ENCODE results near the gene PDE7B.

The PDE7B gene

DNA sequence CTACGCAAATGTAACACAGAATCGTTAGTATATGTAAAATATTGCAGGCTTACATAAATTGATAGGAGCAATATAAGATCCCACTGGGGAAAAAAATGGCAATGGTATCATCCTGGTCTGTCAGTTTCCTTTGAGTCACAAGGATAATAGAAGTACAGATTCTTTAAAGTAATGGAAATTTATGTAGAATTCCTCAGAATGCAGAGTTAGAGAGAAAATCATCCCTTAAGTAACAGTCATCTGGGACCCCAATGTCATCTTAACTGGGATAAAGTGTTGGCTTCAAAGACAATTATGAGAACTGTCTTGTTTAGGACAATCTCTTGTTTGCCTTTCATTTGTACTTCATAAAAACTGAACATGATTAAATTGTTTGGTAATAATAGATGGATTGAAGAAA lies 34.5 kb upstream of the PDE7B start:
- Histone ChIP-seq H3K4me1 (ENCODE audit: low read depth, poor library complexity, severe bottlenecking) (no peaks in the 10 kb centered on the region), H3K9ac (no peak overlapping the region), H2AFZ (ENCODE audit: low read depth) (no peak overlapping the region), H3K36me3 (ENCODE audit: insufficient read depth) (no peaks in the 10 kb centered on the region), H3K27me3 (ENCODE audit: insufficient read depth, low read depth) (no peaks in the 10 kb centered on the region), H3K4me2 (no peak overlapping the region), H3K79me2 (ENCODE audit: insufficient read depth, low read depth) (no peaks in the 10 kb centered on the region), H4K20me1 (ENCODE audit: insufficient read depth) (no peaks in the 10 kb centered on the region), H3K27ac (no peak overlapping the region), H3K4me3 (IDR thresholded peaks at IDR 0.05; ENCODE audit: insufficient read depth, low read depth, low read length) (no peak overlapping the region)
- TF ChIP-seq, protein P1, sequence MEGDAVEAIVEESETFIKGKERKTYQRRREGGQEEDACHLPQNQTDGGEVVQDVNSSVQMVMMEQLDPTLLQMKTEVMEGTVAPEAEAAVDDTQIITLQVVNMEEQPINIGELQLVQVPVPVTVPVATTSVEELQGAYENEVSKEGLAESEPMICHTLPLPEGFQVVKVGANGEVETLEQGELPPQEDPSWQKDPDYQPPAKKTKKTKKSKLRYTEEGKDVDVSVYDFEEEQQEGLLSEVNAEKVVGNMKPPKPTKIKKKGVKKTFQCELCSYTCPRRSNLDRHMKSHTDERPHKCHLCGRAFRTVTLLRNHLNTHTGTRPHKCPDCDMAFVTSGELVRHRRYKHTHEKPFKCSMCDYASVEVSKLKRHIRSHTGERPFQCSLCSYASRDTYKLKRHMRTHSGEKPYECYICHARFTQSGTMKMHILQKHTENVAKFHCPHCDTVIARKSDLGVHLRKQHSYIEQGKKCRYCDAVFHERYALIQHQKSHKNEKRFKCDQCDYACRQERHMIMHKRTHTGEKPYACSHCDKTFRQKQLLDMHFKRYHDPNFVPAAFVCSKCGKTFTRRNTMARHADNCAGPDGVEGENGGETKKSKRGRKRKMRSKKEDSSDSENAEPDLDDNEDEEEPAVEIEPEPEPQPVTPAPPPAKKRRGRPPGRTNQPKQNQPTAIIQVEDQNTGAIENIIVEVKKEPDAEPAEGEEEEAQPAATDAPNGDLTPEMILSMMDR (conservative IDR thresholded peaks at IDR 0.05; ENCODE audit: low read depth, low read length), result no peak

DNA sequence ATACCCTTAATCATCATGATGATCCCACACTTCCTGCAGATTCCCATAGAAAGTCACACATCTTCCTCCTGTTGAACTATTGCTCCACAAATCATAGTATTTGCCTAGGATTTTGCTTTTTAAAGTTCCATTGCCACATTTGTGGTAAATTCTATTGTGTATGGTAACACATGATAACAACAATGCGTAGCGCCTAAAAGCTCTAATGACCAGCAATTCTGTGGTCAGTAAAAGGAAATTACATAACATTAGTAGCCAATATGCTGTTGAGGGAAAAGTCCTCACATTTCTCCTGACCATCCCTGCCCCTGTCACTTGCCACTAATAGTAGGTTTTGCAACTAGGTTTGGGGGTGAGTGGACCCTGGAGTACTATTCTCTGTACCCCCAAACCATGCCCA lies 31.8 kb upstream of the PDE7B start:
- TF ChIP-seq, protein P1 (conservative IDR thresholded peaks at IDR 0.05; ENCODE audit: low read depth, low read length), result no peak
- Histone ChIP-seq H3K4me2 (no peak overlapping the region), H3K4me3 (IDR thresholded peaks at IDR 0.05; ENCODE audit: insufficient read depth, low read depth, low read length) (no peak overlapping the region), H3K79me2 (ENCODE audit: insufficient read depth, low read depth) (no peaks in the 10 kb centered on the region), H3K9ac (no peak overlapping the region), H3K27me3 (ENCODE audit: insufficient read depth, low read depth) (no peaks in the 10 kb centered on the region), H3K27ac (no peak overlapping the region), H4K20me1 (ENCODE audit: insufficient read depth) (no peaks in the 10 kb centered on the region), H2AFZ (ENCODE audit: low read depth) (no peak overlapping the region), H3K4me1 (ENCODE audit: low read depth, poor library complexity, severe bottlenecking) (no peaks in the 10 kb centered on the region), H3K36me3 (ENCODE audit: insufficient read depth) (no peaks in the 10 kb centered on the region)

DNA sequence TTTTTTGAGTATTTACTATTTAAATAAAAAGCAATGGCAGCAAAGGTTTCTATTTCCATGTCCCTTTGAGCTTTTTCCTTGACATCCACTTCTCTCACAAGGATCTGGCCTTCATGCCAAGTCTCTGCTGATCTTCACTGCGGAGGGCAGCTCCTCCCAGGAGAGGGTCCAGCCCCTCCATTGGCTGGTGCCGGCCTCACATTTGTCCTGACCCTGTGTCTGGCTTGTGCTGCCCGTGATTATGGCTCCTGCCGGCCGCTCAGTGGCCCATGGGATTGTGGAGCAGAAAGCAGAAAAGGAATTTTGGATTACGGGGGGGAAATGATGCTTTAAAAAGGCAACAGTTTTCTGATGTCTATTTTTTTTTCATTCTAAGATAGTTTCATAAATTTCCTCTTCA lies 31.2 kb upstream of the PDE7B start:
- H3K4me1 ChIP-seq (ENCODE audit: low read depth, poor library complexity, severe bottlenecking), result no peaks in the 10 kb centered on the region
- H2AFZ ChIP-seq (ENCODE audit: low read depth), result no peak overlapping the region
- no peaks in the 10 kb centered on the region for H3K79me2 ChIP-seq (ENCODE audit: insufficient read depth, low read depth)
- no peak overlapping the region for H3K4me3 ChIP-seq (IDR thresholded peaks at IDR 0.05; ENCODE audit: insufficient read depth, low read depth, low read length)
- H3K36me3 ChIP-seq (ENCODE audit: insufficient read depth), result no peaks in the 10 kb centered on the region
- H3K4me2 ChIP-seq, result no peak overlapping the region
- no peak overlapping the region for H3K9ac ChIP-seq
- no peaks in the 10 kb centered on the region for H3K27me3 ChIP-seq (ENCODE audit: insufficient read depth, low read depth)
- no peaks in the 10 kb centered on the region for H4K20me1 ChIP-seq (ENCODE audit: insufficient read depth)
- TF ChIP-seq, protein P1 (conservative IDR thresholded peaks at IDR 0.05; ENCODE audit: low read depth, low read length), result no peak
- H3K27ac ChIP-seq, result no peak overlapping the region

DNA sequence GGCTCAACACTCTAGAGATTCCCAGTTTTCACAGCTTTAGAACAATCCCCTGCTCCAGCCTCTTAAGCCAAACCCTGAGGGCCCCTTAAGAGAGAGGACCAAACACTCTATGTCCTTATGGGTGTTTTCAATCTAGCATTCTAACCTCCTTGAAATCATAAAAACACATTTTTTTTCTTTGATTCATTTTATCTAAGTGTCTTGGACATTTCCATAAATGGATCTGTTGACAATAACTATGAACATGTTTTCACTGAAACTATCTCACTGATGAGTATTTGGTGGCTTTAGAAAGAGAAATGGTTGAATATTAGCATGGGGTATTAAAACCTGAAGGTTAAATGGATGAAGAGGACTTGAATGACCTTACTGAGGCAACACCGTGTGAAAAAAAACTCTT lies 27.6 kb upstream of the PDE7B start:
- no peak overlapping the region for H3K9ac ChIP-seq
- H3K27me3 ChIP-seq (ENCODE audit: insufficient read depth, low read depth), result no peaks in the 10 kb centered on the region
- H3K4me1 ChIP-seq (ENCODE audit: low read depth, poor library complexity, severe bottlenecking), result no peaks in the 10 kb centered on the region
- H3K79me2 ChIP-seq (ENCODE audit: insufficient read depth, low read depth), result no peaks in the 10 kb centered on the region
- no peak overlapping the region for H2AFZ ChIP-seq (ENCODE audit: low read depth)
- no peak overlapping the region for H3K4me3 ChIP-seq (IDR thresholded peaks at IDR 0.05; ENCODE audit: insufficient read depth, low read depth, low read length)
- no peak overlapping the region for H3K4me2 ChIP-seq
- no peaks in the 10 kb centered on the region for H3K36me3 ChIP-seq (ENCODE audit: insufficient read depth)
- TF ChIP-seq, protein P1 (conservative IDR thresholded peaks at IDR 0.05; ENCODE audit: low read depth, low read length), result no peak
- no peak overlapping the region for H3K27ac ChIP-seq
- no peaks in the 10 kb centered on the region for H4K20me1 ChIP-seq (ENCODE audit: insufficient read depth)
